ENCODE results near the gene SATL1.
"Not testable (repeated sequence)": the region's sequence is repeated elsewhere in the genome, so short reads cannot be mapped to it uniquely, and the experiment has no call there.

SATL1 gene

DNA sequence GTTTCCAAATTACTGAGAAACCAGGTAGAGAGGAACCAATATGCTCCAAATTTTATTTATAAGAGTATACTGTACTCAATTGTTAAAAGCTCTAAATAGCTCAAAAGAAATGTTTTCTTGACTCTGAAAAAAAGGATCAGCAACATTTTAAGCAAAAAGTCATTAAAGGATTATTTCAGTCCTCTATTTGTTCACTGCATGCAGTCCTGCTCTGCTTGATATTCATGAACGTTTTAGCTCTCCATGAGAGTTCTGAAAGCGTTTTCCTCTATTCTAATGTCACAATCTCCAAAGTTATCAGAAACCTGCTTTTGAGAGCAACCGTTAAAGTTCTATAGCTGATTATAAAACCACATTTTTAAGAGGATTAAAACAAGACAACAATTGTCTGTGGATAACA is 129.4 kb downstream of the SATL1 start:
- DNase-seq = no peak
- intact Hi-C loops (cut with DNase I) = loop anchor here (5.0 kb wide), 1 partner anchor 433 kb away; no protein-coding TSS in a partner anchor

DNA sequence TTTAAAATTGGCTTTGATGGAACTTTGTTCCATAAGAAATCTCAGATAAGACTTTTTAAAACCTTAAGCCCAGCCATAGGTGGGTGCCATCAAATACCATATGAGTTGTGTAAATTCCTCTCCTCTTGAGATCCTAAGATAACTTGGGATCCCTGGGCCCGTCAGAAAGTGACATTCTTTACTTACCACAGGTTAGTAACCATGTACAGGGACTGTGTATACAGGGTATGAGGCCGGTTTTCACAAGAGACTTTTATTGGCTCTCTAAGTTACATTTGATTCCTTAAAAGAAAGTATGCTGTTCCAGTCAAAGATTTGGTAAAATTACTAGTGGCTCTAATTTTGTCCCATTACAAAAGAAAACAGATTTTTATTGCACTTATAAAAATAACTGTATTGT is 129.8 kb downstream of the SATL1 start:
- intact Hi-C loops (cut with DNase I) = loop anchor here (5.0 kb wide), 1 partner anchor 434 kb away; no protein-coding TSS in a partner anchor
- no peak for DNase-seq

DNA sequence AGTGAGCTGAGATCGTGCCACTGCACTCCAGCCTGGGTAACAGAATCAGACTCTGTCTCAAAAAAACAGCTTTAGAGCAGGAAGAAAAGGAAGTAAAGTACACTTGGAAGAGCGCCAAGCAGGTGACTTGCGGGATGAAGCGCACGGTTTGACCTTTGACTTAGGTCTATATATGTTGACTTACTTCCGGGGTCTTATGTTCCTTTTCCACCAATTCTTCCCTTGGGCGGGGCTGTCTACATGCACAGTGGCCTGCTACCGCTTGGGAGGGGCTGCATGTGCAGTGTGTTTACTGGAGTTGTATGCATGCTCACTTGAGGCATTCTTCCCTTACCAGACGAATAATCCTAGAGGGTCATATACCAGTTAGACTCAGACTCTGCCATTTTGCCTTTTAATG is 131.3 kb downstream of the SATL1 start:
- intact Hi-C loops (cut with DNase I) = loop anchor here (5.0 kb wide), 1 partner anchor 435 kb away; no protein-coding TSS in a partner anchor
- DNase-seq = no peak

- intact Hi-C loops (cut with DNase I) = loop anchor here (5.0 kb wide), 1 partner anchor 436 kb away; no protein-coding TSS in a partner anchor
- DNase-seq = peak in 12 of 42 donors; percentile 1 to 44 (median 18)
These were observed 132.2 kb downstream of the SATL1 start for GRCh38 chrX:85111347-85111746.

- DNase-seq = peak in 1 of 42 donors; percentile 31
- intact Hi-C loops (cut with DNase I) = no loop called here
These were observed 134.3 kb downstream of the SATL1 start for GRCh38 chrX:85109235-85109634.

DNA sequence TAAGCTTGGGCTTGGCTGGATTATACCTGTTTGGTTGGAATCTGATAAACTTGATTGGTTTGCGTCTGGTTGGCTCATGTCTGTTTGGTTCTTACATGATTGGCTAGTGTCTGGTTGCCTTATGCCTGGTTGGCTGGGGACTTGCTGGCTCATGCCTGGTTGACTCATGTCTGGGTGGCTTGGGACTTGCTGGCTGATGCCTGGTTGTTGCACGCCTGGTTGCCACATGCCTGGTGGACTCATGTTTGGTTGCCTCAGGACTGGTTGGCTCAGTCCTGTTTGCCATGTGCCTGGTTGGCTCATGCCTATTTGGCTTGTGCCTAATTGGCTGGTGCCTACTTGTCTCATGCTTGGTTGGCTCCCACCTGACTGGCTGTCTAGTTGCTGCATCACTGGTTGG is 135.4 kb downstream of the SATL1 start:
- intact Hi-C loops (cut with DNase I) = no loop called here
- DNase-seq = no peak

DNA sequence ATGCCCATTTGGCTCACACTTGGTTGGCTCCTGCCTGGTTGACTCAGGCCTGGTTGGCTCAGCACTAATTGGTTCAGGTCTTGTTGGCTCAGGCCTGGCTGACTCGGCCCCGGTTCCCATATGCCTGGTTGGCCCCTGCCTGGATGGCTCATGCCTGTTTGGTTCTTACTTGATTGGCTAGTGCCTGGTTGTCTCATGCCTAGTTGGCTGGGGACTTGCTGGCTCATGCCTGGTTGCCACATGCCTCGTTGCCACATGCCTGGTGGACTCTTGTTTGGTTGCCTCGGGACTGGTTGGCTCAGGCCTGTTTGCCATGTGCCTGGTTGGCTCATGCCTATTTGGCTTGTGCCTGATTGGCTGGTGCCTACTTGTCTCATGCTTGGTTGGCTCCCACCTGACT is 136.2 kb downstream of the SATL1 start:
- intact Hi-C loops (cut with DNase I) = no loop called here
- no peak for DNase-seq

DNA sequence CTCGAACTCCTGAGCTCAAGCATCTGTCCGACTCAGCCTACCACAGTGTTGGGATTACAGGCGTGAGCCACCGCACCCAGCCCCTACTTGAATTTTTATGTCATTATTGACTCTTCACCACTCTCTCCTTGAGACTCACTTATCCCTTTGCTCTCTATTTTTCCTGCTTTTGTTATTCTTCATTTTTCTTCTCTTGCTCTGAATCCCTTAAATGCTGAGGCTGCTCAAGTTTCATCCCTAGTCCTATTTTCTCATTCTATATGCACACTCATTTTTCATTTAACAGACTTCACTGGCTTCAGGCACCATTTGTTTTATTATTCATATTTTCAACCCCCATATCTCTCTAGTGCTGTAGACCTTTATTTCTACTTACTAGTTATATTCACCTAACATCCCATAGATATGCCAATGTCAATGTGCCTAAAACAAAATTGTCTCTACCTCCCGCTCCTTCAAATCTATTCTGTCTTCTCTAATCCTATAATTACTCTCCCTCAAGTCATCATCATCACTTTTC is 154.2 kb downstream of the SATL1 start:
- intact Hi-C loops (cut with DNase I) = no loop called here
- DNase-seq = no peak

DNA sequence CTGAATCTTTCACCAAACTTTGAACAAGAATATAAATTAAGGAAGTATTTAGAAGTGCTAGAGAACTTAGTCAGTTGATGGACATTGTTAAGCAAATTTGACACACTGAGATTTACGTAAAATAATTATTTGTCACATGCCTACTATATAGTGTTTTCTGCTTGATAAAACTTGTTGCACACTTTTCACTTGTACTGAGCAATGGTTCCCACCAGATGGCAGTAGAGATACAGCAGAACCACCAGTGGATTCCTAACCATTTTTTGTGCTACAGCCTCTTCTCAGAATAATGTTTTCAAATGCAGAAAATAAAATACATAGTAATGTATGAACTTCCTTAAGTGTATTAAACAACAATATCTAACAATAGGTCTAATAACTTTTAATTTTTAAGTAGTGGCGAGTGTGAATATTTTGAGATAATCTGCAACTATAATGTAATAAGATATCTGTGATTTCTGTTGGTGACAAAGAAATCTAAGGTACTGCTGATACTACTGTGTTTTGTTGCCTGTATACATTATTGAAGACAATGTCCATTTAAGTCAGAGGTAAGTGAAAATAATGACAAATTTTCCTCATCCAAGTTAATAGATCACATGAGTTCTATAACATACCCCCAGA is 158.7 kb downstream of the SATL1 start:
- intact Hi-C loops (cut with DNase I) = no loop called here
- DNase-seq = peak in 22 of 42 donors; percentile 2 to 64 (median 32)

GRCh38 chrX:85077247-85077646 is 166.3 kb downstream of the SATL1 start:
- intact Hi-C loops (cut with DNase I); DNase-seq: not testable (repeated sequence)

GRCh38 chrX:85065512-85066198 is 177.9 kb downstream of the SATL1 start:
- intact Hi-C loops (cut with DNase I) = no loop called here

DNA sequence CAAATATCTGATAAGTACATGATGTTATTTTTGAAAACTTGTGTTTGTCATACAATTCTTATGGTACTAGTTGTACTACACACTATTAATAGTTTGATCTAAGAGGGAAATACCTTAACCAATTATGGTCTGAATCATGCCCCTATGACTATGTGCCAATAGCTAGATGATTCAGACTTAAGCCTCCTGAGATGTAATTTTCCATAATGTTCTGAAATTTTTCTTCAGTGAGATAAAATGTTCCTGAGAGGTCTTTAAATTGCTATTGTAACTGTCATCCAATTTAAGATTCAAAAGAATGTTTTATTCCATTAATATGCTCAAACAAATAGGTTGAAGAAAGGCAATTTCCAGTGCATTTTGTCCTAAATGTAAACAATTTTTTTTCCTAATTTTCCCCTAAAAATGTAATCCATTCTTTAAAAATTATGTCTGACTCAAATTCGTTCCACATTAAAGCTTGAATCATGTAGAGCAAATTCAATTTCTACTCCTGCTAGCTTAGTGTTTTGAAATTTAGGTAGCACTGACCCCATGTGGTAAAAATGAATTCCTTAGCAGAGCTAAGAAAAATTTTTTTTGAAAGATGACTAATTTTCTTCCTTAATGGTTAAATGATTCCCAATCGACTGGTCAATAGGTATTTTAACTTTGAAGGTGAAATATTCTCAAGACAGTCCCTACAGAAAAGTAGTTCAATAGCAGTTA is 190.8 kb downstream of the SATL1 start:
- intact Hi-C loops (cut with DNase I) = no loop called here

More at GRCh38 chrX:85065512-85066198, 177.9 kb downstream of the SATL1 start:
- DNase-seq = no peak

DNA sequence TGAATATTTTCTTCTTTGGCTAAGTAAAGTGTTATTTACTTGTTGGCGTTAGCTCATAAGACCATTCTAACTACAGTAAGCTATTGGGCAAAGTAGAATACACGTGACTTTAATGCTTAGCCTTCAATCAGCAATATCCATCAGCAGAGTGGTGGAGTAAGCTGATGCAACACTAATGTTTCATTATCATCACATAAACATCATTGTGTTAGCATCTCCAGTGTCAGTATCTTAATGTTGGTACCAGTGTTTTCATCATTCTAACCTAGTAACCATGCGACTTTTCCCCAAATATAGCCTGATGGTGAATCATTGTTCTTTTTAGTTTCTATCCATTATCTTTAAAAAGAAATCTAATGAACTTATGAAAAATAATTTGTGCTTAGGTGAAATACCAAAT is 191.4 kb downstream of the SATL1 start:
- intact Hi-C loops (cut with DNase I) = no loop called here
- DNase-seq = no peak

More for the DNA sequence above, 190.8 kb downstream of the SATL1 start:
- peak in 1 of 42 donors; percentile 1 for DNase-seq

- intact Hi-C loops (cut with DNase I) = no loop called here
- no peak for DNase-seq
These were observed 192.0 kb downstream of the SATL1 start for GRCh38 chrX:85051627-85052026.
